ENCODE results near the gene GPATCH2L. TPM values are rescaled to one million over a fixed set of nuclear protein-coding genes. Genes with fewer than 3 reads are reported as not detected.

The GPATCH2L gene
- total and polyA plus RNA-seq, 2 of the 13 experiments (the other 11 are each of a cell fraction or from before 2014, with no cell fraction given) = 14.4 to 29.0 TPM

DNA sequence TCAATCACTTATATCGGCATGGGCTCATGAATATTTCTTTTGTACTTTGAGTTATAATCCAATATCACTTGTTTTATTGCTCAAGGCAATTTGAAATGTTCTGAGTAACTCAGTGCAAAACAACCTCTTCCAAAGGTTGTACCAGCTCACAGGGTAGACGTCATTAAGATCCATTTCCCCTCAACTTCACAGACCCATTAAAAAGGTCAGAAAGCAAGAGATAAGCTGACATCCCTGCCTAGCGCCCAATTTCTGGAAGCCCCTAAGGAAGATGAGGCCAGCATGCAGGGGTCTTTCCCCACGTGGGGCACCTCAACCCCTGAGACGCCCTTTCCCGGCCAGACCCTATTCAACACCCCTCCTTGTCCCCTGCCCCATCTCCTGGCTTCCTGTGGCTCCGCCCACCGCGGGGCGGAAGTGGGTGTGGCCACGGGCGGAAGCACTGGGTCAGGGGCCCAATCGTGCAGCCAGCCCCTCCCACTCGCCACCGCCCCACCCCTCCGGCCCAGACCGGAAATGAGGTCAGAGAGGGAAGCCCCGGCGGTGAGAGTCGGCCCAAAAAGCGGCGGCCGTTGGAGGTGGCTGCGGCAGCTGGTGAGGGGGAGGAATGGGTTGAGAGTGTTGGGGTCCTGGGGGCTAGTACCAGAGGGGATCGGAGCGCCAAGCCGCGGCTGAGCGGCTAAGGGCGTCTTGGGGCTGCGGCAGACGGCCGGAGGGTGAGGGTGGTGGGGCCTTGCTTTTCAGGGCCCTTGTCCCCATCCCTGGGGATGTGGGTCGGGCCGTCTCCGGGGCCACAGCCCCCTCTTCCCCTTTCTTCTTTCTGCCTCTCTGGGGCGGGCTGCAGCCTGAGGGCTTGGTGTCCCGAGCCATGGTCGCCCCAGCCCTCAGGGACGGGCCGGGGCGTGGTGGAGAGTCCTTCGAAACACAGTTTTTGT, at the start of gene GPATCH2L (continued):
- TF ChIP-seq RNF2 (conservative IDR thresholded peaks at IDR 0.05; ENCODE audit: low read depth) (no peak), ZNF124 (CRISPR knock-in tag; IDR thresholded peaks at IDR 0.05) (no peak), WIZ (CRISPR knock-in tag; IDR thresholded peaks at IDR 0.05) (no peak), ZNF672 (CRISPR knock-in tag; IDR thresholded peaks at IDR 0.05) (no peak), ZNF317 (CRISPR knock-in tag; IDR thresholded peaks at IDR 0.05) (peak; percentile 95), SALL2 (CRISPR knock-in tag; IDR thresholded peaks at IDR 0.05) (no peak; the same call in 1 of the 2 replicates), MYNN (CRISPR knock-in tag; IDR thresholded peaks at IDR 0.05; ENCODE audit: low read depth) (no peak), MED13 (CRISPR knock-in tag; IDR thresholded peaks at IDR 0.05) (no peak), NFYC (CRISPR knock-in tag; IDR thresholded peaks at IDR 0.05) (peak; percentile 79), NFIC (IDR thresholded peaks at IDR 0.05; ENCODE audit: low read length) (no peak), NFYB (CRISPR knock-in tag; IDR thresholded peaks at IDR 0.05) (peak; percentile 81), ZNF761 (CRISPR knock-in tag; conservative IDR thresholded peaks at IDR 0.05) (peak; percentile 36; the same call in 1 of the 2 replicates), NFRKB (IDR thresholded peaks at IDR 0.05) (no peak)
- TF ChIP-seq, protein P1, sequence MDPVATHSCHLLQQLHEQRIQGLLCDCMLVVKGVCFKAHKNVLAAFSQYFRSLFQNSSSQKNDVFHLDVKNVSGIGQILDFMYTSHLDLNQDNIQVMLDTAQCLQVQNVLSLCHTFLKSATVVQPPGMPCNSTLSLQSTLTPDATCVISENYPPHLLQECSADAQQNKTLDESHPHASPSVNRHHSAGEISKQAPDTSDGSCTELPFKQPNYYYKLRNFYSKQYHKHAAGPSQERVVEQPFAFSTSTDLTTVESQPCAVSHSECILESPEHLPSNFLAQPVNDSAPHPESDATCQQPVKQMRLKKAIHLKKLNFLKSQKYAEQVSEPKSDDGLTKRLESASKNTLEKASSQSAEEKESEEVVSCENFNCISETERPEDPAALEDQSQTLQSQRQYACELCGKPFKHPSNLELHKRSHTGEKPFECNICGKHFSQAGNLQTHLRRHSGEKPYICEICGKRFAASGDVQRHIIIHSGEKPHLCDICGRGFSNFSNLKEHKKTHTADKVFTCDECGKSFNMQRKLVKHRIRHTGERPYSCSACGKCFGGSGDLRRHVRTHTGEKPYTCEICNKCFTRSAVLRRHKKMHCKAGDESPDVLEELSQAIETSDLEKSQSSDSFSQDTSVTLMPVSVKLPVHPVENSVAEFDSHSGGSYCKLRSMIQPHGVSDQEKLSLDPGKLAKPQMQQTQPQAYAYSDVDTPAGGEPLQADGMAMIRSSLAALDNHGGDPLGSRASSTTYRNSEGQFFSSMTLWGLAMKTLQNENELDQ (CRISPR knock-in tag; IDR thresholded peaks at IDR 0.05; ENCODE audit: borderline replicate concordance) = no peak
- TF ChIP-seq, protein P2, sequence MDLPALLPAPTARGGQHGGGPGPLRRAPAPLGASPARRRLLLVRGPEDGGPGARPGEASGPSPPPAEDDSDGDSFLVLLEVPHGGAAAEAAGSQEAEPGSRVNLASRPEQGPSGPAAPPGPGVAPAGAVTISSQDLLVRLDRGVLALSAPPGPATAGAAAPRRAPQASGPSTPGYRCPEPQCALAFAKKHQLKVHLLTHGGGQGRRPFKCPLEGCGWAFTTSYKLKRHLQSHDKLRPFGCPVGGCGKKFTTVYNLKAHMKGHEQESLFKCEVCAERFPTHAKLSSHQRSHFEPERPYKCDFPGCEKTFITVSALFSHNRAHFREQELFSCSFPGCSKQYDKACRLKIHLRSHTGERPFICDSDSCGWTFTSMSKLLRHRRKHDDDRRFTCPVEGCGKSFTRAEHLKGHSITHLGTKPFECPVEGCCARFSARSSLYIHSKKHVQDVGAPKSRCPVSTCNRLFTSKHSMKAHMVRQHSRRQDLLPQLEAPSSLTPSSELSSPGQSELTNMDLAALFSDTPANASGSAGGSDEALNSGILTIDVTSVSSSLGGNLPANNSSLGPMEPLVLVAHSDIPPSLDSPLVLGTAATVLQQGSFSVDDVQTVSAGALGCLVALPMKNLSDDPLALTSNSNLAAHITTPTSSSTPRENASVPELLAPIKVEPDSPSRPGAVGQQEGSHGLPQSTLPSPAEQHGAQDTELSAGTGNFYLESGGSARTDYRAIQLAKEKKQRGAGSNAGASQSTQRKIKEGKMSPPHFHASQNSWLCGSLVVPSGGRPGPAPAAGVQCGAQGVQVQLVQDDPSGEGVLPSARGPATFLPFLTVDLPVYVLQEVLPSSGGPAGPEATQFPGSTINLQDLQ (CRISPR knock-in tag; IDR thresholded peaks at IDR 0.05) = no peak
- TF ChIP-seq, protein P3, sequence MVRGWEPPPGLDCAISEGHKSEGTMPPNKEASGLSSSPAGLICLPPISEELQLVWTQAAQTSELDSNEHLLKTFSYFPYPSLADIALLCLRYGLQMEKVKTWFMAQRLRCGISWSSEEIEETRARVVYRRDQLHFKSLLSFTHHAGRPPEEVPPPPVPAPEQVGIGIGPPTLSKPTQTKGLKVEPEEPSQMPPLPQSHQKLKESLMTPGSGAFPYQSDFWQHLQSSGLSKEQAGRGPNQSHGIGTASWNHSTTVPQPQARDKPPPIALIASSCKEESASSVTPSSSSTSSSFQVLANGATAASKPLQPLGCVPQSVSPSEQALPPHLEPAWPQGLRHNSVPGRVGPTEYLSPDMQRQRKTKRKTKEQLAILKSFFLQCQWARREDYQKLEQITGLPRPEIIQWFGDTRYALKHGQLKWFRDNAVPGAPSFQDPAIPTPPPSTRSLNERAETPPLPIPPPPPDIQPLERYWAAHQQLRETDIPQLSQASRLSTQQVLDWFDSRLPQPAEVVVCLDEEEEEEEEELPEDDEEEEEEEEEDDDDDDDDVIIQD (CRISPR knock-in tag; IDR thresholded peaks at IDR 0.05; ENCODE audit: low read depth) = peak; percentile 57; the same call in 1 of the 2 replicates
- TF ChIP-seq, protein P4, sequence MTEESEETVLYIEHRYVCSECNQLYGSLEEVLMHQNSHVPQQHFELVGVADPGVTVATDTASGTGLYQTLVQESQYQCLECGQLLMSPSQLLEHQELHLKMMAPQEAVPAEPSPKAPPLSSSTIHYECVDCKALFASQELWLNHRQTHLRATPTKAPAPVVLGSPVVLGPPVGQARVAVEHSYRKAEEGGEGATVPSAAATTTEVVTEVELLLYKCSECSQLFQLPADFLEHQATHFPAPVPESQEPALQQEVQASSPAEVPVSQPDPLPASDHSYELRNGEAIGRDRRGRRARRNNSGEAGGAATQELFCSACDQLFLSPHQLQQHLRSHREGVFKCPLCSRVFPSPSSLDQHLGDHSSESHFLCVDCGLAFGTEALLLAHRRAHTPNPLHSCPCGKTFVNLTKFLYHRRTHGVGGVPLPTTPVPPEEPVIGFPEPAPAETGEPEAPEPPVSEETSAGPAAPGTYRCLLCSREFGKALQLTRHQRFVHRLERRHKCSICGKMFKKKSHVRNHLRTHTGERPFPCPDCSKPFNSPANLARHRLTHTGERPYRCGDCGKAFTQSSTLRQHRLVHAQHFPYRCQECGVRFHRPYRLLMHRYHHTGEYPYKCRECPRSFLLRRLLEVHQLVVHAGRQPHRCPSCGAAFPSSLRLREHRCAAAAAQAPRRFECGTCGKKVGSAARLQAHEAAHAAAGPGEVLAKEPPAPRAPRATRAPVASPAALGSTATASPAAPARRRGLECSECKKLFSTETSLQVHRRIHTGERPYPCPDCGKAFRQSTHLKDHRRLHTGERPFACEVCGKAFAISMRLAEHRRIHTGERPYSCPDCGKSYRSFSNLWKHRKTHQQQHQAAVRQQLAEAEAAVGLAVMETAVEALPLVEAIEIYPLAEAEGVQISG (CRISPR knock-in tag; IDR thresholded peaks at IDR 0.05) = peak; percentile 79; the same call in 1 of the 2 replicates
- TF ChIP-seq, protein P5, sequence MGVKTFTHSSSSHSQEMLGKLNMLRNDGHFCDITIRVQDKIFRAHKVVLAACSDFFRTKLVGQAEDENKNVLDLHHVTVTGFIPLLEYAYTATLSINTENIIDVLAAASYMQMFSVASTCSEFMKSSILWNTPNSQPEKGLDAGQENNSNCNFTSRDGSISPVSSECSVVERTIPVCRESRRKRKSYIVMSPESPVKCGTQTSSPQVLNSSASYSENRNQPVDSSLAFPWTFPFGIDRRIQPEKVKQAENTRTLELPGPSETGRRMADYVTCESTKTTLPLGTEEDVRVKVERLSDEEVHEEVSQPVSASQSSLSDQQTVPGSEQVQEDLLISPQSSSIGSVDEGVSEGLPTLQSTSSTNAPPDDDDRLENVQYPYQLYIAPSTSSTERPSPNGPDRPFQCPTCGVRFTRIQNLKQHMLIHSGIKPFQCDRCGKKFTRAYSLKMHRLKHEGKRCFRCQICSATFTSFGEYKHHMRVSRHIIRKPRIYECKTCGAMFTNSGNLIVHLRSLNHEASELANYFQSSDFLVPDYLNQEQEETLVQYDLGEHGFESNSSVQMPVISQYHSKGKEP (CRISPR knock-in tag; IDR thresholded peaks at IDR 0.05) = no peak
